Measurements from ENCODE around the gene PLEKHB1.

PLEKHB1 gene

GRCh38 chr11:73680687-73681086 lies 34.3 kb downstream of the PLEKHB1 start:
- no peak for DNase-seq (ENCODE audit: low read depth)

- no peak for DNase-seq (ENCODE audit: low read depth)
Measured at GRCh38 chr11:73693899-73694525, 47.6 kb downstream of the PLEKHB1 start.

GRCh38 chr11:73705053-73705452 lies 58.7 kb downstream of the PLEKHB1 start:
- DNase-seq (ENCODE audit: low read depth) = no peak

GRCh38 chr11:73710964-73711363 lies 64.6 kb downstream of the PLEKHB1 start:
- DNase-seq (ENCODE audit: low read depth) = no peak
